ENCODE measurements around the gene EXOSC9.

DNA sequence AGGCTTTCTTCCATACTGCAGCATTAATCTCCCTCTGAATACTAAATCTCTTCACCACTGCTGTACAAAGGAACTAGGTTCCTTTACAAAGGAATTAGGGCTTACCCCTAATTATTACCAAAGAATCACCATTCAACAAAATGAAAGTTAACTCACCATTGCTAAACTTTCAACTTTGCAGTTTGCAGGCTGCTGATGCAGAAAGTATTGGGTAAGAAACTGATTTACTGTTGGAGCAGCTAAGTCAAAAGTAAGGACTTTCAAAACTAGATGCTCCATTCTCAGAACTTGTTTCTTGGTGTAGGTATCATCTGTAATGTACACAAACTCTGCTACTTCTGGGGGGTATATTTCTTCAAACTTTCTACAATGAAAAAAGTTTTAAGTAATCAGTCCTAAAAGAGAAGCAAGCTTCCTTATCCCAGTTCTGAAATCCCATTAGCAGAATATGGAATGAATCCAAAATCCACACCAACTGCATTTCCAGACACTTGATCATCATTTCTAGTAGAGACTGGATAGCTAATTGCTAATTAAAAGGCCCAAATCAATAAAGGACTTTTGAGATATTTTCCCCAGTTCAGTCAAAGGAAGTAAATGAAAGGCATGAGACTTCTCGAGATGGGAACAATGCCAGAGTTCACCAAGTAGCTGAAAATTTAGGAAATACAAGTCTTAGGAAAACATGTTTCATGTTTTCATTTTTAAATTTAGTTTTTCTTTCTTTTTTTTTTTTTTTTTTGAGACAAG is 18.3 kb downstream of the EXOSC9 start:
- TF ChIP-seq CTCF (conservative IDR thresholded peaks at IDR 0.05 in 1 of 2, IDR thresholded peaks at IDR 0.05 in 1 of 2; ENCODE audit: low read depth in 1 of 2, low read length in 2 of 2) (no peak), EZH2 (IDR thresholded peaks at IDR 0.05; ENCODE audit: low read length, missing control alignments) (no peak)

All from fibroblast of lung (primary cell).